Suprapubic skin (tissue), 4 donors: Measurements from ENCODE around the gene KRT77. TPM values are rescaled to one million over a fixed set of nuclear protein-coding genes. Genes with fewer than 3 reads are reported as not detected.
"Not testable (repeated sequence)": the region's sequence is repeated elsewhere in the genome, so short reads cannot be mapped to it uniquely, and the experiment has no call there.

Source experiments
- DNase-seq, 2 donors: peaks; one replicate each; pipeline ENCODE4 v3.0.0-alpha.2; 2019; ENCODE audit warnings: low spot score in 2 of 2
- H3K27ac ChIP-seq: fragments of 200-600 bp; sonication (generic); one replicate; pipeline ENCODE4 v1.5.1; 2019
- H3K27me3 ChIP-seq: fragments of 200-600 bp; sonication (generic); one replicate; pipeline ENCODE4 v1.5.1; 2019
- H3K36me3 ChIP-seq: fragments of 200-600 bp; sonication (generic); one replicate; pipeline ENCODE4 v1.5.1; 2019
- H3K4me1 ChIP-seq: fragments of 200-600 bp; sonication (generic); one replicate; pipeline ENCODE4 v1.5.1; 2019
- H3K4me3 ChIP-seq: fragments of 200-600 bp; sonication (generic); one replicate; pipeline ENCODE4 v1.5.1; 2019; ENCODE audit warnings: mild to moderate bottlenecking
- H3K9me3 ChIP-seq: fragments of 200-600 bp; sonication (generic); one replicate; pipeline ENCODE4 v1.5.1; 2019
- EP300 ChIP-seq: sonication (generic); formaldehyde crosslinking; IDR thresholded peaks from one replicate; pipeline ENCODE4 v1.6.1; 2017; ENCODE audit warnings: antibody characterized with exemption
- POLR2A ChIP-seq, 2 donors: fragments of 450-650 bp; IDR thresholded peaks; one replicate each; pipeline ENCODE4 v1.6.1; 2017; ENCODE audit warnings: antibody characterized with exemption in 2 of 2, mild to moderate bottlenecking in 2 of 2, moderate library complexity in 2 of 2
- POLR2AphosphoS5 ChIP-seq, 3 donors: sonication (generic); formaldehyde crosslinking; IDR thresholded peaks; one replicate each; pipeline ENCODE4 v1.6.1; 2017; ENCODE audit warnings: antibody characterized with exemption in 3 of 3
- WGBS: methylation state at CpG from one replicate; pipeline ENCODE4 v1.1.5; 2018; 5-methylcytosine and 5-hydroxymethylcytosine counted together
- total RNA-seq, 4 donors: library from RNA; depleted of rRNA; stranded (reverse); fragments of >200 nt; gene quantifications; one replicate each; pipeline ENCODE4 v1.1.0, GENCODE V29; 2016
- TF ChIP-seq, protein P1 (sequence below), 2 donors: fragments of 200-600 bp in 1 of 2; fragments of 450-650 bp in 1 of 2; sonication (generic) in 1 of 2; IDR thresholded peaks; one replicate each; pipeline ENCODE4 v1.5.1; 2016 to 2019; ENCODE audit warnings: antibody characterized with exemption in 2 of 2, mild to moderate bottlenecking in 1 of 2, moderate library complexity in 1 of 2

Gene KRT77
- total RNA-seq, 4 donors from 2014 or later: 146 to 424 (median 275) TPM

DNA sequence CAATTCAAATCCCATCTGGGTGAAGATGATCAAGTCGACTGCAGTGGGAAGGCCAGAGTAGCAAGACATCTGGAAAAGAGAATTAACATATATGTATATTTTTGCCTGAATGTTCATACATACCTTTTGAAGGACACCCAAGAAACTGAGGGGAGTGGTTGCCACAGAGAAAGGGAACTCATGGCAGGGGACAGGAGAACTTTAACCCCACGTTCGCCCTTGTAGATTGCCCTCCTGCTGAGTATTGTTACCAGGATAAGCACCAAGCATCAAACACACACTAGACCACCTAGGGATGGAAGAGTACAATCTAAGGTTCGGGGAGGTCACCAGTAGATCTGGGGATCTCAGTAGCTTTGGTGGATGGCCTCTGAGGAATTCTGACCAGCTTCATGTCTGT, 32.8 kb downstream of the KRT77 start:
- no peak for DNase-seq
- Histone ChIP-seq H3K27me3 (peaks cover 3% of the 10 kb centered on the region), H3K36me3 (no peaks in the 10 kb centered on the region), H3K4me1 (no peaks in the 10 kb centered on the region), H3K27ac (no peak overlapping the region), H3K9me3 (no peaks in the 10 kb centered on the region), H3K4me3 (no peak overlapping the region)
- TF ChIP-seq POLR2A (IDR thresholded peaks at IDR 0.05) (no peak), EP300 (no peak), POLR2AphosphoS5 (IDR thresholded peaks at IDR 0.05) (no peak)
- TF ChIP-seq, protein P1, sequence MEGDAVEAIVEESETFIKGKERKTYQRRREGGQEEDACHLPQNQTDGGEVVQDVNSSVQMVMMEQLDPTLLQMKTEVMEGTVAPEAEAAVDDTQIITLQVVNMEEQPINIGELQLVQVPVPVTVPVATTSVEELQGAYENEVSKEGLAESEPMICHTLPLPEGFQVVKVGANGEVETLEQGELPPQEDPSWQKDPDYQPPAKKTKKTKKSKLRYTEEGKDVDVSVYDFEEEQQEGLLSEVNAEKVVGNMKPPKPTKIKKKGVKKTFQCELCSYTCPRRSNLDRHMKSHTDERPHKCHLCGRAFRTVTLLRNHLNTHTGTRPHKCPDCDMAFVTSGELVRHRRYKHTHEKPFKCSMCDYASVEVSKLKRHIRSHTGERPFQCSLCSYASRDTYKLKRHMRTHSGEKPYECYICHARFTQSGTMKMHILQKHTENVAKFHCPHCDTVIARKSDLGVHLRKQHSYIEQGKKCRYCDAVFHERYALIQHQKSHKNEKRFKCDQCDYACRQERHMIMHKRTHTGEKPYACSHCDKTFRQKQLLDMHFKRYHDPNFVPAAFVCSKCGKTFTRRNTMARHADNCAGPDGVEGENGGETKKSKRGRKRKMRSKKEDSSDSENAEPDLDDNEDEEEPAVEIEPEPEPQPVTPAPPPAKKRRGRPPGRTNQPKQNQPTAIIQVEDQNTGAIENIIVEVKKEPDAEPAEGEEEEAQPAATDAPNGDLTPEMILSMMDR (IDR thresholded peaks at IDR 0.05): no peak
- 83% methylated on average over 4 of the region's 4 CpGs for WGBS

DNA sequence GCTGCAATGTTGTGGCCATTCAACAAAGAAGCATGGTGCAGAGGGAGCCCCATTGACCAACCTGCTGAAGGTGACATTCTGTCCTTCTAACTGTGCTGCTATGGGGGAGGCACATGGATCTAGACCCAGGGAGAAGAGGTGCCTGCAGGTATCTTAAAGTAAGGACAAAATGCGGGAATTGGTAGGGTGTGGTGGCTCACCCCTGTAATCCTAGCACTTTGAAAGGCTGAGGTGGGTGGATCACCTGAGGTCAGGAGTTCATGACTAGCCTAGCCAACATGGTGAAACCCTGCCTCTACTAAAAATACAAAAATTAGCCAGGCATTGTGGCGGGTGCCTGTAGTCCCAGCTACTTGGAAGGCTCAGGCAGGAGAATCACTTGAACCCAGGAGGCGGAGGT, 33.4 kb downstream of the KRT77 start:
- not testable (repeated sequence) for DNase-seq, H3K4me3 ChIP-seq, H3K27ac ChIP-seq, H3K9me3 ChIP-seq, H3K36me3 ChIP-seq, H3K4me1 ChIP-seq, H3K27me3 ChIP-seq
- 98% methylated on average over 3 of the region's 3 CpGs for WGBS

DNA sequence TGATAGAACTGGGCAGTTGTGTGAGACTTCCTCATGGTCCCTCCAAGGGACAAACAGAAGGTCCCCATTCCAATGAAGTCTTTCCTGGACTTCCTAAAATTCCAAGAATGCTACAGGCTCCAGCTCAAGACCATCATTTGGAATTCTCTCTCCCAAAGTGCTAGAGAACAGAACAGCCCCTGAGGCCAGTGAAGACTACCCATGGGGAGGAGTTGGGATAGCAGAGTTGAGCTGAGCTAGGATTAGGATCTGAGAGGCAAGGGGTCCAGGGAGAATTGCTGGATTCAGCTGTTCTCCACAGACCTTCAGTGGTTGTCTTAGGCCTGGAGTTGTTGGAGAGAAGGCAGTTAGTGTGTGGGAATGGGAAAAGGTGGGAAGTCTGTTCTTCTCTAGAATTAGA, 33.9 kb downstream of the KRT77 start:
- H3K4me3 ChIP-seq: no peak overlapping the region
- TF ChIP-seq, protein P1 (IDR thresholded peaks at IDR 0.05): no peak
- no peak for TF ChIP-seq POLR2AphosphoS5 (IDR thresholded peaks at IDR 0.05)
- TF ChIP-seq POLR2A (IDR thresholded peaks at IDR 0.05): no peak
- TF ChIP-seq EP300: no peak
- no peaks in the 10 kb centered on the region for H3K36me3 ChIP-seq
- no peaks in the 10 kb centered on the region for H3K4me1 ChIP-seq
- peaks cover 4% of the 10 kb centered on the region for H3K27me3 ChIP-seq
- no peak overlapping the region for H3K27ac ChIP-seq
- no peak for DNase-seq
- no peaks in the 10 kb centered on the region for H3K9me3 ChIP-seq

DNA sequence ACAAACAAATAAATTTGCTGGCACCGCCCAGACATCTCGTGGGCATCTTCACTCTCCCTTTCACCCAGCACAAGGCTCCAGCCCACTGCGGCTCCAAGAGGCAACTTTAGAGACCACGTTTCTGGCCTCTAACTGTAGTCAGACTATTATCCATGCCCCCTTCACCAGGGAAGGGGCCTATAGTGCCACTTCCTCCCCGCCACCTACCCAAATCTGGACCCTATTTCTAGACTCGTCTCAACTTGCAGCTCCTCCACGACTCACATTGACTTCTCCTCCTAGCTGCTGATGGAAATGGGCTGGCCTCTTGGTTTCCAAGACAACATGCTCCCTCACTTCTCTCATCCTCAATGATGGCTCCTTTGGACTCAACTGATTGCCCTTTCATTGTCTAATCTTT, 35.4 kb downstream of the KRT77 start:
- TF ChIP-seq, protein P1 (IDR thresholded peaks at IDR 0.05): no peak
- TF ChIP-seq EP300: no peak
- TF ChIP-seq POLR2AphosphoS5 (IDR thresholded peaks at IDR 0.05): no peak
- TF ChIP-seq POLR2A (IDR thresholded peaks at IDR 0.05): no peak
- Histone ChIP-seq H3K27ac (no peak overlapping the region), H3K27me3 (peaks cover 4% of the 10 kb centered on the region), H3K9me3 (no peaks in the 10 kb centered on the region), H3K4me1 (peaks cover 1% of the 10 kb centered on the region), H3K4me3 (no peak overlapping the region), H3K36me3 (no peaks in the 10 kb centered on the region)
- WGBS: 43% methylated on average over 7 of the region's 7 CpGs
- no peak for DNase-seq

DNA sequence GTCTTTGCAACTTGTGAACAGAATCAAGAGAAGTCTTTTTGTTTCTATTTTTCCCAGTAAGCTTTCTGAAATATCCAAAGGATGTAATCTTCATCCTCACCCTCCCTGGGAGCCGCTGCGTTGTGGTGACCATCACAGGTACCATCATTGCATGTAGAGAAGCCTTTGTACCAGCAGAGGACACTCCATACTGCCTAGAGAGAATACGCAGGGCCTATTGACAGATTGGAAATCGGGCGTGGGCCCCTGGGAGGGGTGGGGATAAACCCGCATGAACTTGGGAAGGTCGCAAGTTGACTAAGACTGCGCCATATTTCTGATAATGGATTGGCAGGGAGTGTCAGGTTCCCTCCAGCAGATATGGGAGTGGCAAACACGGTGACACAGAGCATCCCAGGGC, 35.8 kb downstream of the KRT77 start:
- Histone ChIP-seq H3K9me3 (no peaks in the 10 kb centered on the region), H3K27ac (no peak overlapping the region), H3K36me3 (no peaks in the 10 kb centered on the region), H3K4me1 (peaks cover 6% of the 10 kb centered on the region), H3K4me3 (no peak overlapping the region), H3K27me3 (peaks cover 4% of the 10 kb centered on the region)
- DNase-seq: no peak
- TF ChIP-seq POLR2AphosphoS5 (IDR thresholded peaks at IDR 0.05) (no peak), EP300 (no peak), POLR2A (IDR thresholded peaks at IDR 0.05) (no peak)
- TF ChIP-seq, protein P1 (IDR thresholded peaks at IDR 0.05): no peak
- 57% methylated on average over 9 of the region's 9 CpGs for WGBS

DNA sequence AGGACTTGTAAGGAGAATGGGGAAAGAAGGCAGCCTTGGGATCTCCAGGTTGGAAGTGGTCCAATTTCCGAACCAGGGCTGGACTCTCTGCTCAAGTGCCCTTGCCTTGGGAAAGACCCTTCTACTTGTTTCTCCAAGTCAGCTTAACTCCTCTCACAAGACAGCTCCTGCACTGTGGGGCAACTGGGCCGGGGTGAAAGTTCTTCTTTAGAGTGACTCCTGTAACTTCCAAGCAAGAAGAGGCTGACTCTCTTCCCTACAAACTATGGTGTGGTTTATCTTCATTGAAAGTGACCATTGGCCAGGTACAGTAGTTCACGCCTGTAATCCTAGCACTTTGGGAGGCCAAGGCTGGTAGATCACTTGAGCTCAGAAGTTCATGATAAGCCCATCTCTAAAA, 36.9 kb downstream of the KRT77 start:
- Histone ChIP-seq H3K36me3 (no peaks in the 10 kb centered on the region), H3K9me3 (no peaks in the 10 kb centered on the region), H3K4me1 (peaks cover 6% of the 10 kb centered on the region), H3K27ac (no peak overlapping the region), H3K4me3 (no peak overlapping the region), H3K27me3 (peaks cover 4% of the 10 kb centered on the region)
- DNase-seq: no peak
- 82% methylated on average over 3 of the region's 3 CpGs for WGBS
- TF ChIP-seq POLR2AphosphoS5 (IDR thresholded peaks at IDR 0.05) (no peak), POLR2A (IDR thresholded peaks at IDR 0.05) (no peak), EP300 (no peak)
- TF ChIP-seq, protein P1 (IDR thresholded peaks at IDR 0.05): no peak
